ENCODE data around the gene DEPP1. TPM values are rescaled to one million over a fixed set of nuclear protein-coding genes. Genes with fewer than 3 reads are reported as not detected.

DEPP1 gene
- total RNA-seq, 2 experiments from 2014 or later, result 0.34 to 0.40 TPM

DNA sequence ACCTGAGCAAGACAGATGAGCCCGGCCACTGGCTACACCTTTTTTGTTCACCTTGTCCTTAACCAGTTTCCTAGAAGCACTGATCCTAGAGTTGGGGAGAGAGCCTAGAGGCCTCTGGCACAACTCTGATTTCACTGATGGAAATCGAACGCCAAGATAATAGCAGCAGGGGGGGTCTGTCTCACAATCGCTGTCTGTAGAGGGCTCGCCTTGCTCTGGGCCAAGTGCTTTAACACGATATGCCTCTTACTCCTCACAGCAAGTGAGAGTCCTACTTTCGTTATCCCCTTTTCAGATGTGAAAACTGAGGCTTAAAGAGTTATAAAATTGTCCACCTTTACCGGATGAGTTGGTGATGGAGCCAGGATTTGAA lies 18.5 kb downstream of the DEPP1 start:
- Mint-ChIP-seq H3K36me3 (peaks cover 9% of the 10 kb centered on the region), H3K27ac (no peak overlapping the region), H3K4me3 (peak overlapping the region; percentile 70), H3K4me1 (ENCODE audit: low read depth) (peaks cover 14% of the 10 kb centered on the region), H3K9me3 (peaks cover 3% of the 10 kb centered on the region), H3K27me3 (no peaks in the 10 kb centered on the region)
- intact Hi-C loops (cut with micrococcal nuclease), result no loop called here
- ChIA-PET CTCF (no interaction called here), POLR2A (interaction anchor here (0.7 kb wide), 1 partner anchor 1045 kb away, joined by 4 read pairs; no protein-coding TSS in a partner anchor)
- no peak for DNase-seq

- DNase-seq, result peak; percentile 94
- H3K27ac Mint-ChIP-seq, result peak within 1 kb of the TSS; percentile 42
- H3K4me3 Mint-ChIP-seq, result peak within 1 kb of the TSS; percentile 82
- POLR2A ChIA-PET, result no interaction called here
- CTCF ChIA-PET, result interaction anchor here (1.1 kb wide), 1 partner anchor 27 kb away, joined by 5 read pairs; no protein-coding TSS in a partner anchor
- no peaks in the 10 kb centered on the region for H3K27me3 Mint-ChIP-seq
- H3K4me1 Mint-ChIP-seq (ENCODE audit: low read depth), result peaks cover 14% of the 10 kb centered on the region
- H3K36me3 Mint-ChIP-seq, result peaks cover 9% of the 10 kb centered on the region
- H3K9me3 Mint-ChIP-seq, result peaks cover 3% of the 10 kb centered on the region
- intact Hi-C loops (cut with micrococcal nuclease), result loop anchor here (1.0 kb wide), 1 partner anchor 15 kb away; no protein-coding TSS in a partner anchor
These were observed 19.1 kb downstream of the DEPP1 start, which contains the start of gene RASSF4 for GRCh38 chr10:44959247-44960087. Gene RASSF4, plus strand, starts transcription at chr10:44959802. Its CDS starts 10,401 bp downstream, at chr10:44970203.

DNA sequence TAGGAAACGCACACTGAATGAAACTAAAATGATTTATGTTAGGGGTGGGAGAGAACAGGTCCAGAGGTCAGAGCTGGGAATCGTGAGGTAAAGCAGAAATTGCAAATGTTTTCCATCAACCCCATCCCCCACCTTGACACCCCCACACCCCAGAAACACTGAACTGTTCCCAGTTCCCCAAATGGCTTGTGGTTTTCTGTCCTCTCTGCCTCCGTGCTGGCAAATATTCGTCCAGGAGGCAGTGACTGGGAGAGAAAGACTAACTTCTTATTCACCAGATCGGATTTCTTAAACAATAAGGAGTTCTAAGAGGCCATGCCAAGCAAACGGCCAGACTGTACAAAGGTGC lies 19.7 kb downstream of the DEPP1 start:
- POLR2A ChIA-PET, result no interaction called here
- Mint-ChIP-seq H3K27ac (peak overlapping the region; percentile 42), H3K9me3 (peaks cover 3% of the 10 kb centered on the region), H3K4me1 (ENCODE audit: low read depth) (peaks cover 14% of the 10 kb centered on the region), H3K27me3 (no peaks in the 10 kb centered on the region), H3K4me3 (peak overlapping the region; percentile 82), H3K36me3 (peaks cover 9% of the 10 kb centered on the region)
- no peak for DNase-seq
- CTCF ChIA-PET, result interaction anchor here (1.1 kb wide), 1 partner anchor 26 kb away, joined by 5 read pairs; no protein-coding TSS in a partner anchor
- intact Hi-C loops (cut with micrococcal nuclease), result loop anchor here (1.0 kb wide), 1 partner anchor 15 kb away; no protein-coding TSS in a partner anchor

GRCh38 chr10:44958196-44958897 lies 20.3 kb downstream of the DEPP1 start:
- Mint-ChIP-seq H3K36me3 (peaks cover 12% of the 10 kb centered on the region), H3K27me3 (no peaks in the 10 kb centered on the region), H3K4me3 (peak overlapping the region; percentile 82), H3K9me3 (peaks cover 3% of the 10 kb centered on the region), H3K27ac (no peak overlapping the region), H3K4me1 (ENCODE audit: low read depth) (peaks cover 14% of the 10 kb centered on the region)
- CTCF ChIA-PET, result no interaction called here
- no peak for DNase-seq
- POLR2A ChIA-PET, result no interaction called here
- intact Hi-C loops (cut with micrococcal nuclease), result no loop called here

DNA sequence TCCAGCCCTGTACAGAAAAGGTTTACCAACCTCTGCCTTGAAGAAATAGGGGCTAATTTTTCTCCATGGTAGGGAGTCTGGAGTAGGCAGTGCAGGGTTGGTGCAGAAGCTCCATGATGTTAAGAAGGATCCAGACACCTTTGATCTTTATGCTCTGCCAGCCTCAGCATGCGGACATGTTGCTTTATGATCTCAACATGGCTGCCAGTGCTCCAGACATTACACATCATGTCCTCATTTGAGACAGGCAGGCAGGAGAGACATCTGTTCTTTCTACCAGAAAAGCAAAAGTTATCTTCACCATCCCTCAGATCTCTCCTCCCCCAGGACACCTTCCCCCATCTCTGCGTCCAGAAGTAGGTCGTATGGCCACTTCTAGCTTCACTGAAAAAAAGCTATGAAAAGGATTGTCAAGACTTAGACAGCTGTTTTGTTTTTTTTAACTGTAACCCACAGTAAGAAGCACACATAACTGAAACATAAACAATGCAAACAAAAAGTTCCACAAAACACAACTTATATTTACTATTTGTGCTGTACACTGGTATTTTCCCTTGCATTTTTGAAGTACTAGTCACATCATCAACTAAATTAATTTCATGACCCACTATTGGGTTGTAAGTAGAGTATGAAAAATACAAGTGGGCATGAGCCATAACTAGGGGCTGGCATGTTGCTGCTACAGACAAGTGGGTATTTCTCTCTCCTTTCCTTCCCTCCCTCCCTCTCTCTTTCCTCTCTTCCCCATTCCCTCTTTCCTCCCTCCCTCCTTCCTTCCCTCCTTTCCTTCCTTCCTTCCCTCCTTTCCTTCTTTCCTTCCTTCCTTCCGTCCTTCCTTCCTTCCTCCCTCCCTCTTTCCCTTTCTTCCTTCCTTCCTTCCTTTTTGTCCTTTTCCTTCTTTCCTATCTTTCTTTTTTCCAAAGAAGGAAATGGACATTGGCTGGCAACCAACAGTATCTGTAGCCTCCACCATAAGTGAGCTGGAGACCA lies 21.6 kb downstream of the DEPP1 start:
- H3K27me3 Mint-ChIP-seq, result no peaks in the 10 kb centered on the region
- intact Hi-C loops (cut with micrococcal nuclease), result no loop called here
- H3K9me3 Mint-ChIP-seq, result peaks cover 3% of the 10 kb centered on the region
- peaks cover 12% of the 10 kb centered on the region for H3K36me3 Mint-ChIP-seq
- peaks cover 14% of the 10 kb centered on the region for H3K4me1 Mint-ChIP-seq (ENCODE audit: low read depth)
- no peak overlapping the region for H3K4me3 Mint-ChIP-seq
- no peak for DNase-seq
- POLR2A ChIA-PET, result interaction anchor here (0.6 kb wide), 1 partner anchor 96 kb away, joined by 3 read pairs; no protein-coding TSS in a partner anchor
- no peak overlapping the region for H3K27ac Mint-ChIP-seq
- CTCF ChIA-PET, result interaction anchor here (0.6 kb wide), 1 partner anchor 51 kb away, joined by 5 read pairs; no protein-coding TSS in a partner anchor

DNA sequence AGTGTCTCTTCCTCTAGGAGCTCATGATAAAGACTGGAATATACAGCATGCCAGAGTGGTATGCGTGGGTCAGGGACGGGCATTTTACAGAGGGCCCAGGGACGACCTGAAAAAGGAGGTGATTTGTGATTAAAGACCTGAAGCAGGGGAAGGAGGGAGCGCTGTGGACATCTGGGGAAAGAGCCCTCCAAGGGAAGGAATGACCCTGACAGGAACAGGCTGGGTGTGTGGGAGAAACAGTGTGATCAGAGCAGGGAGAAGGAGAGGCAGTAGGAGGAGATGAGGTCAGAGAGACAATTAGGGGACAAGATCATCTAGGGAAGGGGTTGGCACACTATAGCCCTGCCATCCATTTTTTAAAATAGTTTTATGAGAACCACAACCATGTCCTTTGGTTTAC lies 22.4 kb downstream of the DEPP1 start:
- H3K4me3 Mint-ChIP-seq, result no peak overlapping the region
- DNase-seq, result no peak
- H3K9me3 Mint-ChIP-seq, result peaks cover 3% of the 10 kb centered on the region
- no peaks in the 10 kb centered on the region for H3K27me3 Mint-ChIP-seq
- no peak overlapping the region for H3K27ac Mint-ChIP-seq
- CTCF ChIA-PET, result no interaction called here
- intact Hi-C loops (cut with micrococcal nuclease), result no loop called here
- POLR2A ChIA-PET, result no interaction called here
- peaks cover 12% of the 10 kb centered on the region for H3K36me3 Mint-ChIP-seq
- peaks cover 14% of the 10 kb centered on the region for H3K4me1 Mint-ChIP-seq (ENCODE audit: low read depth)

GRCh38 chr10:44955413-44956070 lies 23.1 kb downstream of the DEPP1 start:
- Mint-ChIP-seq H3K4me3 (no peak overlapping the region), H3K4me1 (ENCODE audit: low read depth) (peaks cover 14% of the 10 kb centered on the region), H3K36me3 (peaks cover 12% of the 10 kb centered on the region), H3K27ac (no peak overlapping the region), H3K9me3 (peaks cover 3% of the 10 kb centered on the region), H3K27me3 (no peaks in the 10 kb centered on the region)
- ChIA-PET CTCF (no interaction called here), POLR2A (no interaction called here)
- no peak for DNase-seq
- intact Hi-C loops (cut with micrococcal nuclease), result no loop called here

- H3K4me1 Mint-ChIP-seq (ENCODE audit: low read depth), result peaks cover 12% of the 10 kb centered on the region
- intact Hi-C loops (cut with micrococcal nuclease), result no loop called here
- H3K9me3 Mint-ChIP-seq, result peaks cover 3% of the 10 kb centered on the region
- ChIA-PET POLR2A (no interaction called here), CTCF (no interaction called here)
- H3K27ac Mint-ChIP-seq, result no peak overlapping the region
- no peaks in the 10 kb centered on the region for H3K27me3 Mint-ChIP-seq
- DNase-seq, result no peak
- H3K4me3 Mint-ChIP-seq, result no peak overlapping the region
- H3K36me3 Mint-ChIP-seq, result peaks cover 12% of the 10 kb centered on the region
These were observed 23.6 kb downstream of the DEPP1 start for GRCh38 chr10:44954962-44955361.

DNA sequence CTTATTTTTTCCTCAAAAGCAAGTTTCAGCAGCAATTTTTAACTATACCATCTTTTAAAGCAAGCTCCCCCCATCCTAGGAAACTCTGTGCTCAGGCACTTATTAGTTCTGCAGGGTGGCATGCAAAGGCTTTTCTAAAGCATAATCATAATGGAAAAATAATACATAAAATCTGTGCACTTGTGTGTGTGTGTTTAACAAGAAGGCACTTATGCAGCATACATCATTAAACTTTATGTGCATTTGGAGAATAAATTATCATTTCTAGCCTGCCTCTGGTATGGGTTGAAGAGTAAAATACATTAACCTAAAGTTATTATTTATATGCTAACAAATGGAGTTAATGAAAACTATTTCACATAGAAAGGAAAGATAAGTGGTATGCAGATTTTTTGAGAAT lies 24.6 kb downstream of the DEPP1 start:
- H3K27ac Mint-ChIP-seq, result no peak overlapping the region
- H3K4me3 Mint-ChIP-seq, result no peak overlapping the region
- peaks cover 12% of the 10 kb centered on the region for H3K4me1 Mint-ChIP-seq (ENCODE audit: low read depth)
- intact Hi-C loops (cut with micrococcal nuclease), result no loop called here
- CTCF ChIA-PET, result interaction anchor here (0.8 to 1.0 kb wide), 2 partner anchors 21 to 53 kb away, joined by 3 read pairs; no protein-coding TSS in a partner anchor
- H3K9me3 Mint-ChIP-seq, result peaks cover 3% of the 10 kb centered on the region
- peaks cover 12% of the 10 kb centered on the region for H3K36me3 Mint-ChIP-seq
- DNase-seq, result no peak
- POLR2A ChIA-PET, result no interaction called here
- H3K27me3 Mint-ChIP-seq, result no peaks in the 10 kb centered on the region

- Mint-ChIP-seq H3K27ac (no peak overlapping the region), H3K9me3 (peaks cover 3% of the 10 kb centered on the region), H3K4me1 (ENCODE audit: low read depth) (peaks cover 2% of the 10 kb centered on the region), H3K4me3 (no peak overlapping the region), H3K27me3 (no peaks in the 10 kb centered on the region), H3K36me3 (peaks cover 12% of the 10 kb centered on the region)
- ChIA-PET CTCF (interaction anchor here (1.0 kb wide), 1 partner anchor 20 kb away, joined by 3 read pairs; no protein-coding TSS in a partner anchor), POLR2A (no interaction called here)
- DNase-seq, result no peak
- intact Hi-C loops (cut with micrococcal nuclease), result no loop called here
These were observed 25.8 kb downstream of the DEPP1 start for GRCh38 chr10:44952779-44953231.

- Mint-ChIP-seq H3K4me3 (no peak overlapping the region), H3K36me3 (peaks cover 9% of the 10 kb centered on the region), H3K9me3 (no peaks in the 10 kb centered on the region), H3K27ac (no peak overlapping the region), H3K27me3 (no peaks in the 10 kb centered on the region), H3K4me1 (ENCODE audit: low read depth) (no peaks in the 10 kb centered on the region)
- POLR2A ChIA-PET, result no interaction called here
- DNase-seq, result no peak
- intact Hi-C loops (cut with micrococcal nuclease), result no loop called here
- CTCF ChIA-PET, result no interaction called here
These were observed 26.9 kb downstream of the DEPP1 start for GRCh38 chr10:44951576-44952226.
